Measurements from ENCODE around the gene EIPR1.
A peak's percentile ranks its signal among the peaks of the same experiment; 100 is the strongest.

EIPR1 gene

GRCh38 chr2:3256605-3257004, 121.0 kb downstream of the EIPR1 start:
- FAIRE-seq (no peak), DNase-seq (ENCODE audit: insufficient read length, low spot score) (no peak)

DNA sequence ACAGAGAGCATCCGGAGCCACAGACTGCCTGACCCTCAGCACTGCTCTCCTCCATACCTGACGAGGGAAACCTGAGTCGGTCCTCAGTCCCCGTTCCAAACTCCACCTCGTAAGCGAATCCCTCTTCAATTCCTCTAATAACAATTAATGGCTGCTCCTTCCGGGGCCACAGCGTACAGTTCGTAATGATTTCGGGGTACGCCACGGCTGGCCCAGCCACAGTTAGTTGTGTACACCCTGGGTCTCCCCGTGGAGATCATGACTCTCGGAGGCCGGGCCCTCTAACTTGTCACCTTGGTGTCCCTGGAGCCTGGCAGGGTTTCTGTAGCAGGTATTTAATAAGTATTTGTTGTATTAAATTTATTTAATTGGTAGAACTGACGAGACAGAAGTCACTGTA, 121.5 kb downstream of the EIPR1 start:
- DNase-seq (ENCODE audit: insufficient read length, low spot score) (no peak), FAIRE-seq (no peak)

- no peak for DNase-seq (ENCODE audit: insufficient read length, low spot score)
- no peak for FAIRE-seq
These were observed 123.1 kb downstream of the EIPR1 start for GRCh38 chr2:3254442-3254941.

DNA sequence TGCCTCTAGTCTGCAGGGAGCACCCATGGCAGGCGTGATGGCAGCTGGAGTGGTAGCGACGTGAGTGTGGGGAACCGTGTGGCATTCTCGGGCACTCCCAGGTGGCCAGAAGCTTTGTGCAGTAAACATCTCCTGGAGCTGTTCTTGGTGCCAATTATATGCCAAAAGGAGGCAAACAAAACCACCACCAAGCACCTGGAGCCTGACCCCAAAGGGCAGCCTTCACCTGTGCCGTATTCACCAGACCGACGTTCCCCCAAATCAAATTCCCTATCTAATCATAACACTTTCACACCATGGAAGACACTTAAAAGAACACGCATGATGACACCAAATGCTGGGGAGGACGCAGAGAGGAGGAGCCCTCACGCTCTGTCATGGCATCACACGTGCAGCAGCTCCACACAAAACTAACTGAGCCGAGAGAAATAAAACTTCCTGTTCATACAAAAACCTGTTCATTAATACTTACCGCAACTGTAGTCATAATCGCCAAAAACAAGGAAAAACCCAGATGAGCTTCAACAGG, 123.6 kb downstream of the EIPR1 start:
- FAIRE-seq: no peak
- no peak for DNase-seq (ENCODE audit: insufficient read length, low spot score)

- DNase-seq (ENCODE audit: insufficient read length, low spot score): no peak
These were observed 125.7 kb downstream of the EIPR1 start for GRCh38 chr2:3251946-3252345.

DNA sequence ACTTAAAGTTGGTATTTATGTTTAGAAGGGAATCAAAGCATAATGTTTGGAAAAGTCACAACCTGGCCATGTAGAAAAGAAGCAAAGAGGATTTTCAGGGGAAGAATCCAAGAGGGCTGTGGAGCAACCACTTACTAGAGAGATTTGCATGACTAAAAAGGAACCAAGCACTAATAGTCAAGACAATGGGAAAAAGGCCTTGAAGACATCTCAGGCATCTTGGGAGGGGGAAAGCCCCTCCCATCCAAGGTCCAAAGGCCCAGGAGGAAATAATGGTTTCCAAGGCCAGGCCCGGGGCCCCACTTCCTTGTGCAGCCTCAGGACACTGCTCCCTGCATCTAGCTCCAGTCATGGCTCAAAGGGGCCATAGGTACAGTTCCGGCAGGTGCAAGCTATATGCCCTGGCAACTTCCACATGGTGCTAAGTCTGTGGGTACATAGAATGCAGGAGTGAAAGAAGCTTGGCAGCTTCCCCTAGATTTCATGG, 128.1 kb downstream of the EIPR1 start:
- DNase-seq (ENCODE audit: insufficient read length, low spot score) (no peak), FAIRE-seq (no peak)

More at GRCh38 chr2:3251946-3252345, 125.7 kb downstream of the EIPR1 start:
- FAIRE-seq: no peak

GRCh38 chr2:3248754-3249475, 128.7 kb downstream of the EIPR1 start:
- FAIRE-seq: no peak

DNA sequence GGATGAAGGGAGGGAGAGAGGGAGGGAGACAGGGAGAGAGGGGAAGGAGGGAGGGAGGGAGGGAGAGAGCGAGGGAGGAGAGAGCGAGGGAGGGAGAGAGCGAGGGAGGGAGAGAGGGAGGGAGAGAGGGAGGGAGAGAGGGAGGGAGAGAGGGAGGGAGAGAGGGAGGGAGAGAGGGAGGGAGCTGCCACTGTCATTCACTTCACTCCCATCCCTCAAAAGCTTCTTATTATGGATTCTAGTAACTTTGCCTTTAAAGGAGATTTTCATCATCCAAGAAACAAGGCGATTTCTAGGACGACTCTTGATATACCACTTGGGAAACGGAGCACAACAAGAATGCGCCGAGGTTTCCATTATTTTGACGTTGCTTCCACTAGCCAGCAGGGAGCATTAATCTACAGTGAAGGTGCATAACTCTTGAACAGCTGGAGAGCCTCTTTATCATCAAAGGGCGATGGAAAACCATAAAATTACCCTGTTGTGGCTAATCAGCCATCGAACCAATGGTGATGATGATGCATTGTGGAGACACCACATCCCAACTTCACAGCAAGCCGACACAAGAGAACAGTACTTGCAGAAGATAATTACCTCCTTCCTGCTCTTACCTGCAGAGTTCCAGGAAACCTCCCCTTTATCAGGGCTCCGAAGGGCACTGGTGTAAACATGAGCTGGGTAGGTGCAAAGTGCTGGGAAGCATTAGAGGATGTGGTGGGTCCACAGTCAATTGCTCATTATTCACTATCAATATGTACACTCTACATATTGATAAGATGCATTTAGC, 130.5 kb downstream of the EIPR1 start:
- FAIRE-seq (no peak), DNase-seq (ENCODE audit: insufficient read length, low spot score) (no peak)

More at GRCh38 chr2:3248754-3249475, 128.7 kb downstream of the EIPR1 start:
- no peak for DNase-seq (ENCODE audit: insufficient read length, low spot score)

- FAIRE-seq (no peak), DNase-seq (ENCODE audit: insufficient read length, low spot score) (no peak)
These were observed 131.2 kb downstream of the EIPR1 start for GRCh38 chr2:3246406-3246805.

DNA sequence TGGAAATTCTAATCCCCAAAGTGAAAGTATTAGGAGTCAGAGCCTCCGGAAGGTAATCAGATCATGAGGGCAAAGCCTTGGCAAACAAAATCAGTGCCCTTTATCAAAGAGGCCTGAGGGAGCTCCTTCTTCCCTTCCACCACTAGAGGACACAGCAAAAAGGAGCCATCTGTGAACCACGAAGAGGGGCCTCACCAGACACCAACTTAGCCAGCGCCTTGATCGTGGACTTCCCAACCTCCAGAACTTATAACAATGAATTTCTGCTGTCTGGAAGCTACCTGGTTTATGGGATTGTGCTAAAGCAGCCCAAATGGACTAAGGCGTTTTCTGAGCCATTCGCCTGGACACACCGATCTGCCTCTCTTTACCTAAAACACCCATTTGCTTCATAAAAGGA, 133.1 kb downstream of the EIPR1 start:
- FAIRE-seq: no peak
- no peak for DNase-seq (ENCODE audit: insufficient read length, low spot score)

GRCh38 chr2:3243804-3244203, 133.8 kb downstream of the EIPR1 start:
- FAIRE-seq (no peak), DNase-seq (ENCODE audit: insufficient read length, low spot score) (no peak)

- DNase-seq (ENCODE audit: insufficient read length, low spot score): no peak
- FAIRE-seq: no peak
These were observed 134.8 kb downstream of the EIPR1 start for GRCh38 chr2:3242747-3243369.

DNA sequence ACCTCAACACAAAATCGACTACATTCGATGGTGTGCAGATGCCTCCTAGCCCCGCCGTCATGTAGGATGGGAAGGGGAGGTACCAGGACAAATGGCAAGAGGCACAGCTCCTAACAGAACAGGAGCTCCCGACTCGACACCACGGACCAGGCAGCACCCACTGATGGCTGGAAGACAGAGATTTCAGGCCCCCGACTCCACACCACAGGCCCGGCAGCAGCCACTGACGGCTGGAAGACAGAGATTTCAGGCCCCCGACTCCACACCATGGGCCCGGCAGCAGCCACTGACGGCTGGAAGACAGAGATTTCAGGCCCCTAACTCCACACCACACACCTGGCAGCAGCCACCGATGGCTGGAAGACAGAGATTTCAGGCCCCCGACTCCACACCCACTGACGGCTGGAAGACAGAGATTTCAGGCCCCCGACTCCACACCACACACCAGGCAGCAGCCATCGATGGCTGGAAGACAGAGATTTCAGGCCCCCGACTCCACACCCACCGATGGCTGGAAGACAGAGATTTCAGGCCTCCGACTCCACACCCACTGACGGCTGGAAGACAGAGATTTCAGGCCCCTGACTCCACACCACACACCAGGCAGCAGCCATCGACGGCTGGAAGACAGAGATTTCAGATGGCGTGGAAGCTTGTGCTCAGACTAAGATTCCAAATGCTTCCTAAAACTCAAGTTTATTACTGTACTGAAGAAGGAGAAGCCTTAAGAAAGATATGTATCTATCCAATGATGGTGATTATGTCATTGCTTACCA, 135.5 kb downstream of the EIPR1 start:
- FAIRE-seq: no peak
- no peak for DNase-seq (ENCODE audit: insufficient read length, low spot score)

GRCh38 chr2:3238951-3239841, 138.4 kb downstream of the EIPR1 start:
- DNase-seq (ENCODE audit: insufficient read length, low spot score): no peak
- FAIRE-seq: no peak

GRCh38 chr2:3236300-3237045, 141.1 kb downstream of the EIPR1 start:
- DNase-seq (ENCODE audit: insufficient read length, low spot score) (no peak), FAIRE-seq (peak; percentile 42)

- no peak for FAIRE-seq
- no peak for DNase-seq (ENCODE audit: insufficient read length, low spot score)
These were observed 143.7 kb downstream of the EIPR1 start for GRCh38 chr2:3233877-3234276.

GRCh38 chr2:3229221-3229620, 148.4 kb downstream of the EIPR1 start:
- DNase-seq (ENCODE audit: insufficient read length, low spot score): no peak

DNA sequence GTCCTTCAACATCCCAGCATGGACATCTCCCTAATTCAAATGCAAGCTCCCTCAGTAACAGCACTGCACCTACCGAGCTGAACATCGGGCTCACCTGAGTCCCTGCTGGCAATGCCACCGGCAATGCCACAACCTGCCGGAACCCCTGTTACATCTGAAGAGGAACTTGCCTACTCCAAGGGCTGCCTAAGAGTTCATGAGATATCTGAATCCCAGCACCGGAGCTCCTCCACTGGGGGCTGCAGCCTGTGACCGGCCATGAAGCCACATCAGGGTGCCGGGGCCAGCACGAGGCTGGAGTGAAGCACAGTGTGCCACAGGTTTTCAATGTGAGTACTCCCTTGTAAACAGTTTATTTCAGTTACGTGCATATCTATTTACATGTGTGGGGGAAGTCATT, 152.9 kb downstream of the EIPR1 start:
- FAIRE-seq (no peak), DNase-seq (ENCODE audit: insufficient read length, low spot score) (no peak)

More at GRCh38 chr2:3229221-3229620, 148.4 kb downstream of the EIPR1 start:
- FAIRE-seq: no peak

All from HTR-8/SVneo (cell line).